GM18907 (cell line): ENCODE results near the gene F7.

Experiments
- ATAC-seq: cut with Tn5 transposase; IDR thresholded peaks from one replicate; pipeline ENCODE4 v1.9.1; 2021; ENCODE audit warnings: mild to moderate bottlenecking, moderate library complexity; ENCODE audit not compliant: unreplicated experiment

Gene F7

DNA sequence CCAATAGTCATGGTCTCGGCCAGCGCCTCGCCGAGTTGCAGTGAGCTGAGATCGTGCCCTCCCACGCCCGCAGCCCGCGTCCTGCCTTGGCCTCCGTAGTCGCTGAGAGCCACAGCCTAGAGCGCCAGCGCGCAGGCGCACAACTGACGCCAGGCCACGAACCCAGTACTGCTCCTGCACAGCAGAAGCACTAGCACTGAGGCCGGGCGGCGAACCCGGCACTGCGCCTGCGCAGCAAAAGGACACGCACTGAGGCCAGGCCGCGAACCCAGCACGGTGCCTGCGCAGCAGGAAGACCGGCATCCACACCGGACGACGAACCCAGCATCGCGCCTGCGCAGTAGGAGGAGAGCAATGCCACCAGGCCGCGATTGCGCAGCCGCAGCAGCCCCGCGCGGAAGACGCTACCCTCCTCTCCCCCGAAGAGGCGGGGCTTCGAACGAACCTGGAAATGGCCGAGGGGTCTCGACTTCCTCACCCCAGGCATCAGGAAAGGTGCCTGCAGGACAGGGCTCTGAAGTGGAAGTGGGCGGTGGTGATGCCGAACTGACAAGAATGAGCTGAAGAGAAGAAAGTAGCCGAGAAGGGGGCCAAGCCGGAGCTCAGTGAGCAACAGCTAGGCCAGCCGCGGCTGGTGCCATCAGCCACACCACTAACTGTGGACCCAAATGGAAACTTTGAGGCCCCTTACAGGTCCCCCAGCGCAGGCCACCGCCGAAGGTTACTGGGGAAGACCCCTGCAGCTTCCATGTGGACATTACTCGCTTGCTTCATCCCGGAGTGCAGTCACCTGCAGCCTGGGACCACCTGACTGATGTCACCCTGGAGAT, 24.5 kb downstream of the F7 start:
- ATAC-seq: no peak

GRCh38 chr13:113135281-113135760, 29.7 kb downstream of the F7 start:
- ATAC-seq: no peak

GRCh38 chr13:113137691-113138298, 32.2 kb downstream of the F7 start:
- no peak for ATAC-seq

- no peak for ATAC-seq
Measured at GRCh38 chr13:113138792-113139551, 33.4 kb downstream of the F7 start.

DNA sequence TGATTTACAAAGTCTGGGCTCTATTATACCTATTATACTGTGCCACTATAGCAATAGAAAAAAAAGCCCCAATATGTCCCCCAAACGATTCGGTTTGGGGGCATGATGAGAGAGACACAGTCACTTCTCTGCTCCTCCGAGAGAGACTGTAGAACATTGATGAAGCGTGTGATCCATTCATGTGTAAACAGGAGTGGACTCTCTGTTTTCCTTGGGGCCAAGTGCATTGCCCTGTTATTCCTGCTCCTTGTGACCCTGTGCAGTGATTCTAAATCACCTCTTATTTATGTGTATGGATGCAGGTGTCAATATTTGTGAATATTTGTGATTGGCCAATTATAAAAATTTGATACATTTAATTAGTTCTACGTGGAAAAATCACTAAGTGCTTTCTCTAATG, 34.0 kb downstream of the F7 start:
- no peak for ATAC-seq

GRCh38 chr13:113140677-113141600, 35.3 kb downstream of the F7 start:
- no peak for ATAC-seq

GRCh38 chr13:113141601-113141970, 36.0 kb downstream of the F7 start:
- ATAC-seq: no peak

DNA sequence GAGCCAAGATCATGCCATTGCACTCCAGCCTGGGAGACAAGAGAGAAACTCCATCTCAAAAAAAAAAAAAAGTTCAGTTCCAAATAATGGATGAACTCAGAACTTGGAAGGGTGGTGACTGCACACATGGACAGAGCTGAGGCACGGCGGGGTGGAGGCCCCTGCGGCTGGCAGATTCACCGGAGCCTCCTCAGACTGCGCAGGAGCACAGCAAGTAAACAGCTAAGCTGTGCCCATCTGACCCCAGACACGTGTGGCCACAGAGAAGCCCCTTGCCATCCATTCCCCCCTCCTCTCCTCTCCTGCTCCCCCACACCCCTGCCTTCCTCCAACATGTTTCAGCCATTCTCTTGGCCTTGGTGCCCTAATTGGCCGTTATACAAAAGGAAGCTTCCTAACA, 37.3 kb downstream of the F7 start:
- ATAC-seq: no peak

GRCh38 chr13:113143466-113144254, 38.1 kb downstream of the F7 start:
- ATAC-seq: no peak

GRCh38 chr13:113144255-113144629, 38.7 kb downstream of the F7 start:
- ATAC-seq: no peak

DNA sequence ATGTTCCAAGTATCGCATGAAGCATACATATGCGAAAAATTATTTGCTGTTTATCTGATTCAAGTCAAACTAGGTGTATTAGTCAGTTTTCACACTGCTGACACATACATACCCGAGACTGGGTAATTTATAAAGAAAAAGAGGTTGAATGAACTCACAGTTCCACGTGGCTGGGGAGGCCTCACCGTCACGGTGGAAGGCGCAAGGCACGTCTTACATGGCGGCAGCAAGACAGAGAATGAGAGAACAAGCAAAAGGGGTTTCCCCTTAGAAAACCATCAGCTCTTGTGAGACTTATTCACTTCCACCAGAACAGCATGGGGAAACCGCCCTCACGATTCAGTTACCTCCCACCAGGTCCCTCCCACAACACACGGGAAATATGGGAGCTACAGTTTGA, 39.9 kb downstream of the F7 start:
- ATAC-seq: no peak

DNA sequence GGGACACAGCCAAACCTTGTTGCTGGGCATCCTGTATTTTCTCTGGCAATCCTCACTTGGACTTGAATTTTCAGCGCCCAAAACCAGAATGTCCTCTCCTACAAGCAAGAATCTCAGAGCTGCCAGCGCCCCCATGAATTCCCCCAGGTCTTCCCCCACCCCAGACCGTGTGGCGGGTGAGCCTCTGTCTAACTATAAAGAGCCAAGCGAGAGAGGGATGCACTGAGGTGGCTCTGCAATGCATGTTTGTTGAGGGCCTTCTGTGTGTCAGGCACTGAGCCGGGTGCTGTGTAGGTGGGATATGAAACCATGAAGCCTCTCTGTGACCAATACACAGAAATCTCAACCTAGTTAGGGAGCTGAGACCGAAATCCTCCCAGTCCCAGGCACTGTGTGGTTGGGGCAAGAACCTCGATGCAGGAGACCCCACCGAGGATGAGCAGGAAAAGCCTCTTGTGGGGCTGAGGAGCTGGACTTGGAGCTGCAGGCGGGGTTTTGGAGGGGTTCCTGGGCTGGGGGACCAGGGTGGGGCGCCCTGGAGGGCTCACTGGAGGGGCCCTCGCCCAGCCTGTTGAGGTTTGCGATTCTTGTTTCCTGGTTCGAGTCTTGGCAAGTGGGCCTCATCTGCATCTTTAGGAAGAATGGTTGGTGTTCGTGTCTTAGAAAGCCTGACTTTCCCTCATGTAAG, 40.5 kb downstream of the F7 start:
- ATAC-seq: no peak

DNA sequence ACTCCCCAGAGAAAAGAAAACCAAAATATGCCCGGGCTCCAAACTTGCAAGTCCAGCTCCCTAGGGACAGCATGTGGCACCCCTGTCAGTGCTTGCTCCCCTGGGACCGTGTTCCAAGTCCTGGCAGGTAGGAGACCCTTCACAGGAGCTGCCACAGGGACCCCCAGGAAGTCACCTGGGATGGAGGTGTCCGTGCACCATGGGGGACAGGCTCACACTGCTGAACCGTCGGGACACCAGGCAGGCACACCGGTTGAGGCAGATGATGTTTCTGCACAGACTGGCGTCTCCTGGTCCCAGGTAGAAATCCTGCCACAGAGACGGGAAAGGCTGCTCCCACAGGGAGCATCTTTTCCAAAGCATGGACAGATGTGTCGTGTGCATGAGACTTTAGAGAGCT, 41.2 kb downstream of the F7 start:
- no peak for ATAC-seq

- ATAC-seq: no peak
Measured at GRCh38 chr13:113147206-113147605, 41.6 kb downstream of the F7 start.

- no peak for ATAC-seq
Measured at GRCh38 chr13:113148407-113148806, 42.8 kb downstream of the F7 start.

DNA sequence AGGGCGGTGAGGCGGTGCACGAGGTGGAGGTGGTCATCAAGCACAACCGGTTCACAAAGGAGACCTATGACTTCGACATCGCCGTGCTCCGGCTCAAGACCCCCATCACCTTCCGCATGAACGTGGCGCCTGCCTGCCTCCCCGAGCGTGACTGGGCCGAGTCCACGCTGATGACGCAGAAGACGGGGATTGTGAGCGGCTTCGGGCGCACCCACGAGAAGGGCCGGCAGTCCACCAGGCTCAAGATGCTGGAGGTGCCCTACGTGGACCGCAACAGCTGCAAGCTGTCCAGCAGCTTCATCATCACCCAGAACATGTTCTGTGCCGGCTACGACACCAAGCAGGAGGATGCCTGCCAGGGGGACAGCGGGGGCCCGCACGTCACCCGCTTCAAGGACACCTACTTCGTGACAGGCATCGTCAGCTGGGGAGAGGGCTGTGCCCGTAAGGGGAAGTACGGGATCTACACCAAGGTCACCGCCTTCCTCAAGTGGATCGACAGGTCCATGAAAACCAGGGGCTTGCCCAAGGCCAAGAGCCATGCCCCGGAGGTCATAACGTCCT, 43.4 kb downstream of the F7 start:
- ATAC-seq: no peak

DNA sequence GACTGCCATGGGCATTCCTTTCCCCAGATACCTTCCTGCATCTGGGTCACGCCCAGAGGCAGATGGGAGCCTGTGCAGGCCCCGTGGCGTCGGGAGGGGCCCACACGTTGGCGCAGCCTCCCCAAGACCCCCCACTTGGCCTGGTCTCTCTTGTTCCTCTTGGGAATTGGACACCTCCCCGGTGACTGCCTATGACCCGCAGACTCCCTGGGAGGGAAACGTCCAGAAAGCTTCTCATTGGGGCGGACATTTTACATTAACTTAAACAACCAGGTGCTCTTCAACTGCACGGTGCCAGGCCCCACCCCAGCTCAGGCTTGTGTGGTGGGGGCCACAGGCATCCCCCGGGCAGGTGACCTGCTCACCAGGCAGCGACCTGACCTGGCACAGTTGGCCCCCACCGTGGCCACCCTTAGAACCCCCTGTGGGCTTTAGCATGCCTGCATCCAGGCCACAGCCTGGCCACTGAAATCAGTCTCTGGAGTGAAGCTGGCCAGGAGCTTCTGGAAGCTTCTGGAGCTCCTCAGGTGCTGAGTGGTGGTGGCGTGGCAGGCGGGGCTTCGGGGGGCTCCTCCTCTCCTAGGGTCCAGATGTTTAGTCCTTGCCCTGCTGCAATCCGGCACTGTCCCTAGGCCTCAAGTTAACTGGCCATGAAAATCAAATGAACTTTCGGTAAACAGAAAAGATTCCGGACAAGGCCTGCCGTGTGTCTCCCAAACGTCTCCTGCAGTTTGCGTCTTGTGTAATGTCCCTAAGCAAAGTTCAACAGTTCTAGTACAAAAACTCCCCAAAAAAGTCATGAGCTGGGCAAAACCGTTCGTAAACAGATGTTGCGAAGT, 44.3 kb downstream of the F7 start:
- no peak for ATAC-seq
